ENCODE measurements around the gene COL9A3.

The COL9A3 gene

GRCh38 chr20:62797671-62798532 is 18.9 kb upstream of the COL9A3 start:
- DNase-seq, result no peak

DNA sequence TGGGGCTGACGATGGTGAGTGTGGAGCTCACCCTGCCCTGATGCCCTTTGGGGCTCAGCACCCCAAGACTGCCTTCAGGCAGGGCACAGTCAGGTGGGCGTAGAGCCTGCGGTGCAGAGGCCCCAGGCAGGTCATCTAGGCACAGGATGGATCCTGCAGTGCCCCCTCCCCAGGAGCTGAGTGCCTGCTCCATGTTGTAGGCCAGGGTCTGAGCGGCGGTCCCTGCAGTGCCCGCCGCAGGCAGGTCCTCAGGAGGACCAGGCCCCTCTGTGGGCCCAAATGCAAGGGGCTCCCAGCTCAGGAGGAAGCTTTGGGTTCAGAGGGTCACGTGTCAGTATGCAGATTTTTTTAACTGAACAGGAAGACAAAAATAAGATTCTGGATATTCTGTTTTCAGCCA is 17.8 kb upstream of the COL9A3 start:
- no peak for DNase-seq

DNA sequence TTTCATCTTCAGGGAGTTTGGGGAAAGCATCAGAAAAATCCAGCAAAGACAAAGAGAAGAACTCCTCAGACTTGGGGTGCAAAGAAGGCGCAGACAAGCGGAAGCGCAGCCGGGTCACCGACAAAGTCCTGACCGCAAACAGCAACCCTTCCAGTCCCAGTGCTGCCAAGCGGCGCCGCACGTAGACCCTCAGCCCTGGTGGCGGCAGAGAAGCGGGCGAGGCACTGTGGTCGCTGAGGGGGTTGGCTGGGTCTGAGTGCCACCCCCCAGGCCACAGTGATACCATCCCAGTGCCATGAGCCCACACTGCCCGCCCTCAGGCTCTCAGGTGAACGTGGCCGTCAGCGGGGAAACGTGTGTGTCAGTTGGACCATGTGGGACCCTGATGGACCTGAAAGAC is 17.4 kb upstream of the COL9A3 start:
- DNase-seq, result no peak

- no peak for DNase-seq
Measured at GRCh38 chr20:62799873-62800272, 17.0 kb upstream of the COL9A3 start.

DNA sequence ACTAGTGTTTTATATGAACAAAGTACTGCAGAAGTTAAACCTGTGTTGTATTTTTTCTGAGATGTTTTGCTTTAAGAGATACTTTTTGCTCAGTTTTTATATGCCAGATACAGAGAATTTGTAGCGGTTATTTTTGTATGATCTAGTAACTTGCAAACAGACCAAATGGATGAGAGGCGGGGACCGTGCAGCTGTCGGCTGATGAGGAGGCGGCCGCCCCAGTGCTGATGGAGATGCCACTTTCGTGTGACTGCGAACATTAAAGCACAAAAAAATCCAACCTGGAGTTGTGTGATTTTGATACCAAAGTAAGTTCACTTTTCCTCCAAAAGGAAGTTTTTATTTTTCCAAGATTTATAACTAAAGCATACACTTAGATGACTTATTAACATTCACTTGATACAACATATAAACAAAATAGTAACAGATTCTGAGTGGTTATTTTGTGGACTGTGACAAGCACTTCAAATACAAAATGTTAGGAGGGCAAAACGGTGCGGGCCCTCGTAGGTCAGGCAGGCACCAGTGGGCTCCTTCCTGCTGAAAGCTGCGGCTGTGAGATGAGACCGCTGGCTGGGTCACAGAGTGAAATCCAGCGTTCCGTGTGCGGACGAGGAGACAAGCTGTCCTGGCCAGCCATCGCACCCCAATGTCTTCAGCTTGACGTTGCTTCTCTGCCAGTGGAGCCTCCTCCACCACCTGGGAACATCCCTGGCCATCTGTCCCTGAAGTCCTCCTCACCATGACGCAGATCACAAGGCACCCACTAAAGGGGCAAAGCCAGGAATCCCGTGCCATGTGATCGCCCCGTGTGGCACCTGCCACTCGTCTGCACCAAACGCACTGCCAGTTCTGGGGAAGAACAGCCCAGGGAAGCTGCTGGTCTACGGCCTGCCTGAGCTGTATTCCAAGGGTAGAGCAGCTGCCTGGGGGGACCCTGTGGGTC is 16.3 kb upstream of the COL9A3 start:
- DNase-seq, result no peak

DNA sequence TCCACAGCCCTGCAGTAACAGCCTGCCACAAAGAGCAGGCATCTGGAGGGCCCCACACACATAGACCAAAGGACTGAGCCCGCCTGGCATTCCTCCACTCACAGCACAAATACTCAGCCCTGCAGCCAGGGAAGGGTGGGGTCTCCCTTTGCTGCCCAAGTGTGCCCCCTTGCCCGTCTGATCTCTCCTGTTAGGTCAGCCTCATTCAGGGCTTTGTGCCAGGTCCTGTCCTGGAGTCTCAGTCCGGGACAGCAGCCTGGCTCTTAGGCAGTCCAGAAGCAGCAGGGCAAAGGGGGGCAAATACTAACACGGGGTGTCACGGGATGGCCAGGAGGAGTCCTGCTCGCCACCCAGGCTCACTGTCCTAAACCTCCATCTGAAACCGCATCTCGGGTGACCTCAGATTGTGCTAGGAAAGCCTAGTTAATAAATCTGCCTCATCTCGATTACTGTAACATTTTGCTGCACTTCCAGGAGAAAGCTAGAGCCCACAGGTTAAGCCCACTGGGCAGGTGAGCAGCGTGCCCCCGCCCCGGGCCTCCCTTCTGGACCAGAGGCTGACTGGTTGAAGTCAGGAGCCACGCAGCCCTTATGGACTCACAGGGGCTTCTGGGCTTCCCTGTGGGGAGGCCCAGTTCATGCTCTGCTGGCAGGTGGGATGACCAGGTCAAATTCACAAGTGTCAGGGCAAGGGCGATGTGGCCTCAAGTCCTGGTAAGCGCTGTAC is 15.4 kb upstream of the COL9A3 start:
- DNase-seq, result no peak

- no peak for DNase-seq
Measured at GRCh38 chr20:62802026-62802712, 14.7 kb upstream of the COL9A3 start.

GRCh38 chr20:62804021-62804626 is 12.7 kb upstream of the COL9A3 start:
- no peak for DNase-seq

GRCh38 chr20:62804627-62805154 is 12.2 kb upstream of the COL9A3 start, which contains the start of gene OGFR:
OGFR (plus strand) TSS chr20:62804835; CDS start chr20:62804860, 25 bp downstream.
- peak; percentile 65 for DNase-seq

DNA sequence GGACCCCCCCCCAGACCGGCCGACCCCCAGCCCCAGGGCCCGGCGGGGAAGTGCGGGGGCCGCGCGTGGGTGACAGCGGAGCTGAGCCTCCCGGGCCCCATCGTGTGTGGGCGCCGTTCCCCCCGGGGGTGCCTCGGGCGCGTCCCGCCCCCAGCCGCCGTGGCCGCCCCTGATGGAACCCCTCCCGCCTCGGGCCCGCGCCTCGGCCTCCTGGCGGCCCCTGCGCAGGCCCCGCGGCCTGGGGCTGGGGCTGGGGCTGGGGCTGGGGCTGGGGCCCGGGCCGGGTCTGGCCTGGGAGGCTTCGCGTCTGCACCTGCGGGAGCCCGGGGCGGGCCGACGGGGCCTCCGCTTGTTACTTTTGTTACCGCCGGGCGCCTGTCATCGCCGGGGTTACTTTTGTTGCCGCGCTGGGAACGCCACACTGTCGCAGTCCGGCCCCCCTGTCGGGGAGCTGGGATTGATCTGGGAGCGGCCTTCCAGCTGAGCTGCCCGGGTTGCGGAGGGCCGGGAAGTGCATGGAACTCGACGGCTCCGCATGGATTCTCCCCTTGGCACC is 11.6 kb upstream of the COL9A3 start:
- DNase-seq, result peak; percentile 37

DNA sequence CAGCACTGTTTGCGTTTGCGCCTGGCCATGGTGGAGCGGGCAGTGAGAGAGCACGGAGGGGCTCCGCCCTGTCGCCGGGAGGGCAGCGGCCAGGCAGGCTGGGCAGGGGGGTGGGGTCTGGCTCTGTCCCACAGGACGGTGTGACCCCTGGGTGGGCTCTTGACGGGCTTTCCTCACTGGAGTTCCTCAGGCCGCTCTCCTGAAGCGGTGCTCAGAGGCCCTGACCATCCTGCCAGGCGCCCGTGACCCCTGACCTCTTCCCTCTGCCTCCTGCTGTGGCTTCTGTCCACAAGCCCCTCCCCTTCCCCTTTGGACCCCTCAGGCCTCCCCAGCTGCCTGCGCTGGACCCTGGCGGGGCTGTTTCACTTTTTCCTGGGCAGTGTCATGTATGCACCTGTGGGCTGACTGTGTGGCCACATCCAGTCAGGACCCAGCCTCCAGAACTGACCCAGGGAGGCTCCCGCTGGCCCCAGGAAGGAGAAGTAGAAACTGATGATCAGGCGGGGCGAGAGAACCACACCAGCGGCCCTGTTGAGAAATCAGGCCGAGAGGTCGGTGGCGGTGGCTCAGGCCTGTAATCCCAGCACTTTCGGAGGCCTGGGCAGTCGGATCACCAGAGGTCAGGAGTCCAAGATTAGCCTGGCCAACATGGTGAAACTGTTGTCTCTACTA is 11.0 kb upstream of the COL9A3 start:
- no peak for DNase-seq

DNA sequence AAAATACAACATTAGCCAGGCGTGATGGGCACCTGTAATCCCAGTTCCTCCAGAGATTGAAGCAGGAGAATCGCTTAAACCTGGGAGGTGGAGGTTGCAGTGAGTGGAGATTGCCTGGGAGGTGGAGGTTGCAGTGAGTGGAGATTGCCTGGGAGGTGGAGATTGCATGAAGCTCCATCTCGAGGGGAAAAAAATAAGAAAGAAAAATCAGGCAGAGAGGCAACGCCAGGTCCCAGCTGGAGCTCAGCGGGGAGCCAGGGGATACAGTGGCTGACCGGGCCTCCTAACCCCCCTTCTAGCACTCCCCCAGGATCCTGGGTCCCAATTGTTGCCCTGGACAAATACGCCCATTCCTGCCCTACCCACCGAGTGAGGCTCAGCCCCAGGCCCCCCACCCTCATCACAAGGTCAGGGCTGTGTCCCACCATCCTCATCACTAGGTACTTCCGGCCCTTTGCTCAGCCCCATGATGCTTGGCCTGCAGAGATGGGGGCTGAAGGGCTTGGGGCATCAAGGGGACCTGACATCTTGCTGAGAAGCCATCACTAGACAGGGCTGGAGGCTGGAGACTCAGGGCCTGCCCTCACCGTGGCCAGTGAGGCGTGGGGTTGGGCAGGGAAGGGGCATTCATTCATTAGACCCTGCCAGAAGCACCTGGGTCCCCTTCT is 10.3 kb upstream of the COL9A3 start:
- DNase-seq, result no peak

DNA sequence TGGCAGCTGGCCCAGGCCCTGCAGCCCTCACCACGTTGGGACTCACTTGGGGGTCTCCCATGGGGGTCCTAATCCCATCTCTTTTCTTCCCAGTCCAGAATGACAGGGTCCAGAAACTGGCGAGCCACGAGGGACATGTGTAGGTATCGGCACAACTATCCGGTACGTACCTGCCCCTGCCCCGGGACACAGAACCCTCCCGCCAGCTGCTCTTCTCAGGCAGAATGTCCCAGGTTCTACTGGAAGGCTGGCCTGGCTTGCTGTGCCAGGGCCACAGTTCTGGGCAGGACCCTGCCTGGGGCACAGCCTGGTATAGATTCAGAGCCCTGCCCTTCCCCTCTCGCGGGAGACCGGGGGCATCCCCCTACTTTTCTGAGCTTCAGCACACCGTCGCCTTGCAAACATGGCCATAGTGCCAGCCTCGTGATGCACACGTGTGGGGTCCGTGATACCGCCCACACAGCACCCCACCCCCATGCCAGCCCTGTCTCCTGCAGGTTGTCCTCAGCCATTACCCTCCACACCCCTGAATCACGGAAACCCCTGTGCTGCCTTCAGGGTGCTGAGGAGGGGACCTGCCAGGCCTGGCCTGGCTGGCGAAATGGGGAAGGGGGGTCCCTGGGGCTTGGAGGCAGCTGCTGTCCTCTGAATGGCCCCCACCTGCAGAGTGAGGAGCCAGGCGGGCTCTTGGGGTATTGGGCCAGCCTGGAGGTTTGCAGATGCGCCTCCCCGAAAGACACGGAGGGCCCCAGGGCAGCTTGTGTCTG is 9.2 kb upstream of the COL9A3 start:
- no peak for DNase-seq

DNA sequence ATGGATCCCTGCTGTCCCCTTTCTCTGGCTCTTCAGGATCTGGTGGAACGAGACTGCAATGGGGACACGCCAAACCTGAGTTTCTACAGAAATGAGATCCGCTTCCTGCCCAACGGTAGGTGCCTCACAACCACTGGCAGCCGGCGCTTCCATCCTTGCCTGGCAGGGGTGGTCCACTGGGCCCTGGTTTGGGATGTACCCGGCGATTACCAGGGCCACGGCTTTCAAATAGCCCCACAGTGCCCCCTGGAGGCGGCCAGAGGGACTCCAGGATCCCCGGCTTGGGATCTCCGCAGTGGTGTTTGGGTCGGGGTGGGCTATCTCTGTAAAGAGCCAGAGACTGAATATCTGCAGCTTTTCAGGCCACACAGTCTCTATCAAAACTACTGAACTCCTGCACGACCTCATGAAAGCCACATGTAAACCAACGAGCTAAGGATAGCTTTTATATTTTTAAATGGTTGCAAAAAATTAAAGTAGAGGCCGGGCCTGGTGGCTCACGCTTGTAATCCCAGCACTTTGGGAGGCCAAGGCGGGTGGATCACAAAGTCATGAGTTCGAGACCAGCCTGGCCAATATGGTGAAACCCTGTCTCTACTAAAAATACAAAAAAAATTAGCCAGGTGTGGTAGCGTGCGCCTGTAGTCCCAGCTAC is 8.5 kb upstream of the COL9A3 start:
- peak; percentile 62 for DNase-seq

DNA sequence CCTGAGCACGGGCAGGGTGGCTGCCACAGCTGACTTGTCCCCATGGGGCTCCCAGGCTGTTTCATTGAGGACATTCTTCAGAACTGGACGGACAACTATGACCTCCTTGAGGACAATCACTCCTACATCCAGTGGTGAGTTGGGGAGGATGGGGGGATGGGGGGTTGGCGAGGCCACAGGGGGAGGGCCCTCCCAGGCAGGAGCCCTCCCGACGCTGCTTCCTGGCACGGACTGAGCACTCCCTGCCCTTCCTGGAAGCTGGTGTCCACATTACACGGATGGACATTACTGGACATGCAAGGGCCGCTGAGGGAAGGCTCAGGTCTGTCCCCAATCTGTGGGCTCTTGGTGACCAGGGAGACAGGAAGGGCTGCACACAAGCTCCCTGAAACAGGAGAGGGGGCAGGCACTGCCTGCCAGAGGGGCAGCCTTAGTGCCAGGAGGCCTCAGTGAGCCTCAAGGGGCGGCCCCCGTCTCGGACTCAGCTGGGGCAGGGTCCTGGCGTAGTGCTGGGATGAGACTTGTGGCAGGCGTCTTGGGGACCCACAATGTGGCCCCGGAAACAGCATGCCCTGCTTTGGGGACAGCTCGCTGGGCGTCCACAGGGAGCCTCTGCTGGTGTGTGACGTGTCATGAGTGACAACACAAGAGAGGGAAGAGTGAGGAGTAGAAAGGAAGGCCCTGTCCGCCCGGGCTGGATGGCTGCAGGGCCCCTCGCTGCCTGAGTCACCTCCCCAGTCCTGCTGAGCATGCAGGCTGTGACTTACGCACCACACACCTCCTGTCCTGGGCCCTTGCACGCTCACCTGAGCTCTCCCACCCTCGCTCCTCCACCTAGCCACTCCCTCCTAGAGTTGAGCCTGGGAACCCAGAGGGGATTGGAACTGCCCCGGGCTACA is 7.1 kb upstream of the COL9A3 start:
- DNase-seq, result no peak

GRCh38 chr20:62811320-62811719 is 5.5 kb upstream of the COL9A3 start:
- DNase-seq, result no peak

DNA sequence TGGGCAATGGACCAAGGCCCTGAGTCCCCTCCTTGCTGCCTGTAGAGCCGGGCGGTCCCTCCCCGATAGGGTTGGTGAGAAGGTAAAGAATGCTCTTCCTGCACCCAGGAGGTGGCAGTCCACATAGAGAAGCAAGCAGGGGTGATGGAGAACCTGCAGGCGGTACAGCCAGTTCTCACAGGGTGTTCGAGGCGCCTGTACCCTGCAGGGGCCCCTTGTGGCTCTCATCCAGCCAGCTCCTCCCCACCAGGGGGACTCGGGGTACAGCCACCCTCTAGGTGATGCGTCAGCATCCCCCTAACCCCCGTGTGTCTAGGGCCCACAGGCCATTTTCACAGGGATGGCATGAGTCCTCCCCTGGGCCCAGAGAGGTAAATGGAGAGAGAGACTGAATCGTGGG is 5.1 kb upstream of the COL9A3 start:
- no peak for DNase-seq

Measured in stimulated activated naive CD4-positive, alpha-beta T cell treated with Interleukin-2 at 50 U/mL for 16 hours (primary cell).